ENCODE measurements around the gene PTPA. TPM values are rescaled to one million over a fixed set of nuclear protein-coding genes. Genes with fewer than 3 reads are reported as not detected.

PTPA gene
- total RNA-seq, 1 experiment from 2014 or later, result 76.2 TPM

GRCh38 chr9:129068990-129069861 lies 42.0 kb upstream of the PTPA start:
- H3K27me3 Mint-ChIP-seq (ENCODE audit: unreplicated experiment), result no peaks in the 10 kb centered on the region
- H3K36me3 Mint-ChIP-seq (ENCODE audit: insufficient read depth, unreplicated experiment), result peaks cover 16% of the 10 kb centered on the region
- H3K27ac Mint-ChIP-seq (ENCODE audit: unreplicated experiment), result no peak overlapping the region
- intact Hi-C loops (cut with micrococcal nuclease; ENCODE audit: unreplicated experiment), result no loop called here
- CTCF ChIA-PET, result no interaction called here
- no peak for TF ChIP-seq CTCF (IDR thresholded peaks at IDR 0.05; ENCODE audit: unreplicated experiment)
- BruUV-seq (replicated peaks), result no TSS peak
- no peaks in the 10 kb centered on the region for H3K9me3 Mint-ChIP-seq (ENCODE audit: low read depth, unreplicated experiment)
- H3K4me1 Mint-ChIP-seq (ENCODE audit: low read depth, unreplicated experiment), result no peaks in the 10 kb centered on the region
- H3K4me3 Mint-ChIP-seq (ENCODE audit: low read depth, unreplicated experiment), result no peak overlapping the region
- no peak for DNase-seq

- DNase-seq, result no peak
- intact Hi-C loops (cut with micrococcal nuclease; ENCODE audit: unreplicated experiment), result no loop called here
- no TSS peak for BruUV-seq (replicated peaks)
- H3K27me3 Mint-ChIP-seq (ENCODE audit: unreplicated experiment), result no peaks in the 10 kb centered on the region
- peaks cover 16% of the 10 kb centered on the region for H3K36me3 Mint-ChIP-seq (ENCODE audit: insufficient read depth, unreplicated experiment)
- no peaks in the 10 kb centered on the region for H3K4me1 Mint-ChIP-seq (ENCODE audit: low read depth, unreplicated experiment)
- no peak for TF ChIP-seq CTCF (IDR thresholded peaks at IDR 0.05; ENCODE audit: unreplicated experiment)
- H3K27ac Mint-ChIP-seq (ENCODE audit: unreplicated experiment), result no peak overlapping the region
- no peak overlapping the region for H3K4me3 Mint-ChIP-seq (ENCODE audit: low read depth, unreplicated experiment)
- no peaks in the 10 kb centered on the region for H3K9me3 Mint-ChIP-seq (ENCODE audit: low read depth, unreplicated experiment)
- CTCF ChIA-PET, result no interaction called here
Measured at GRCh38 chr9:129069862-129070641, 41.2 kb upstream of the PTPA start.

GRCh38 chr9:129070696-129071525 lies 40.3 kb upstream of the PTPA start:
- no peak for DNase-seq
- no TSS peak for BruUV-seq (replicated peaks)
- CTCF ChIA-PET, result interaction anchor here (0.7 kb wide), 1 partner anchor 69 kb away, joined by 3 read pairs; no protein-coding TSS in a partner anchor

More at GRCh38 chr9:129070696-129071525, 40.3 kb upstream of the PTPA start:
- Mint-ChIP-seq H3K4me1 (ENCODE audit: low read depth, unreplicated experiment) (no peaks in the 10 kb centered on the region), H3K27ac (ENCODE audit: unreplicated experiment) (no peak overlapping the region), H3K4me3 (ENCODE audit: low read depth, unreplicated experiment) (no peak overlapping the region), H3K27me3 (ENCODE audit: unreplicated experiment) (no peaks in the 10 kb centered on the region), H3K36me3 (ENCODE audit: insufficient read depth, unreplicated experiment) (peaks cover 13% of the 10 kb centered on the region), H3K9me3 (ENCODE audit: low read depth, unreplicated experiment) (no peaks in the 10 kb centered on the region)
- intact Hi-C loops (cut with micrococcal nuclease; ENCODE audit: unreplicated experiment), result no loop called here
- TF ChIP-seq CTCF (IDR thresholded peaks at IDR 0.05; ENCODE audit: unreplicated experiment), result no peak

All from Calu3 (cell line).